CD4-positive, alpha-beta T cell (primary cell): ENCODE data around the gene NANOGP8. TPM values are rescaled to one million over a fixed set of nuclear protein-coding genes. Genes with fewer than 3 reads are reported as not detected.
"Not testable (repeated sequence)": the region's sequence is repeated elsewhere in the genome, so short reads cannot be mapped to it uniquely, and the experiment has no call there.

Source experiments
- ATAC-seq: fragments of 200-7000 bp; cut with Tn5 transposase; one replicate; pipeline ENCODE4 v1.10.0; 2022; ENCODE audit warnings: mild to moderate bottlenecking; ENCODE audit not compliant: poor library complexity
- CTCF ChIA-PET: fragments of 350-600 bp; sonication (Branson Sonifier 250); formaldehyde crosslinking; loops from one replicate; lab custom pipeline; 2021; ENCODE audit warnings: antibody characterized with exemption, inconsistent platforms; lab: Charles Lee
- POLR2A ChIA-PET: fragments of 350-600 bp; sonication (Branson Sonifier 250); formaldehyde crosslinking; loops from one replicate; lab custom pipeline; 2021; ENCODE audit warnings: antibody characterized with exemption, inconsistent platforms; lab: Charles Lee
- DNase-seq, 14 experiments: peaks; one replicate each; pipeline ENCODE4 v3.0.0-alpha.2; 2013 to 2020; ENCODE audit warnings: mixed read lengths in 2 of 14
- H3K27ac ChIP-seq, 2 donors: one replicate each; pipeline versions ENCODE4 v1.5.1 to v1.7.0; 2013; ENCODE audit warnings: low read length in 2 of 2, low read depth in 1 of 2, mild to moderate bottlenecking in 1 of 2
- H3K27me3 ChIP-seq, 2 experiments: 1 replicate in 1 of 2; 2 replicates in 1 of 2; pipeline versions ENCODE4 v1.6.1 to v1.7.0; 2013; ENCODE audit warnings: low read length in 2 of 2, control low read depth in 1 of 2, mild to moderate bottlenecking in 1 of 2, moderate library complexity in 1 of 2; ENCODE audit not compliant: insufficient read depth in 2 of 2, control insufficient read depth in 1 of 2
- H3K36me3 ChIP-seq: one replicate; pipeline ENCODE4 v1.6.1; 2013; ENCODE audit warnings: low read length, control low read depth; ENCODE audit not compliant: insufficient read depth
- H3K4me1 ChIP-seq: one replicate; pipeline ENCODE4 v1.6.1; 2013; ENCODE audit warnings: low read length, control low read depth; ENCODE audit not compliant: insufficient read depth
- H3K4me3 ChIP-seq: one replicate; pipeline ENCODE4 v1.5.1; 2013; ENCODE audit warnings: mild to moderate bottlenecking, low read length, moderate library complexity
- H3K9me3 ChIP-seq, 2 experiments: 1 replicate in 1 of 2; 2 replicates in 1 of 2; pipeline versions ENCODE4 v1.6.1 to v1.7.0; 2013; ENCODE audit warnings: low read length in 2 of 2, mild to moderate bottlenecking in 2 of 2, control low read depth in 1 of 2, moderate library complexity in 1 of 2; ENCODE audit not compliant: control insufficient read depth in 1 of 2, insufficient read depth in 1 of 2
- H3K27ac Mint-ChIP-seq: one replicate; pipeline ENCODE4 v1.8.0; 2020; ENCODE audit warnings: mixed read lengths
- H3K27me3 Mint-ChIP-seq: one replicate; pipeline ENCODE4 v1.8.0; 2021; ENCODE audit warnings: mixed read lengths
- H3K36me3 Mint-ChIP-seq: one replicate; pipeline ENCODE4 v1.8.0; 2021; ENCODE audit warnings: low read depth, mixed read lengths
- H3K4me1 Mint-ChIP-seq: one replicate; pipeline ENCODE4 v1.8.0; 2021; ENCODE audit warnings: low read depth, mixed read lengths
- H3K4me3 Mint-ChIP-seq: one replicate; pipeline ENCODE4 v1.8.0; 2020; ENCODE audit warnings: mild to moderate bottlenecking, mixed read lengths
- H3K9me3 Mint-ChIP-seq: one replicate; pipeline ENCODE4 v1.8.0; 2020; ENCODE audit warnings: mixed read lengths
- CTCF ChIP-seq: fragments of 200-600 bp; IDR thresholded peaks from one replicate; pipeline ENCODE4 v1.8.0; 2022; ENCODE audit warnings: antibody characterized with exemption, mild to moderate bottlenecking
- intact Hi-C, 2 experiments: fragments of 100-400 bp; cut with DNase I in 1 of 2; cut with micrococcal nuclease in 1 of 2; formaldehyde crosslinking; loops; one replicate each; pipeline versions ENCODE4 v1.15.1 to v1.9.0; 2023 to 2025; cut with DNase I, micrococcal nuclease
- polyA plus RNA-seq, 2 donors: library from polyadenylated mRNA; unstranded; fragments of 120-200 nt; gene quantifications; one replicate each; pipeline ENCODE4 v1.2.1, GENCODE V29; 2013
- total RNA-seq, 174 experiments: library from RNA in 2 of 174; stranded (reverse) in 2 of 174; gene quantifications; one replicate each; pipeline ENCODE4 v1.2.3 and lab custom pipeline; 2021 to 2026

Gene NANOGP8
- total RNA-seq = not detected
- polyA plus RNA-seq (2013, experiment 1 of 2) = 0.10 TPM
- not detected for polyA plus RNA-seq (2013, experiment 2 of 2)
- total RNA-seq (lab: John Stamatoyannopoulos, UW) = 0 to 0.20 (median 0) reads per million in 172 experiments

GRCh38 chr15:35085176-35085919 lies at the start of gene NANOGP8:
NANOGP8 (minus strand) TSS chr15:35085295; CDS start chr15:35085110, 185 bp downstream.
- H3K27me3 Mint-ChIP-seq, H3K27ac ChIP-seq, H3K36me3 ChIP-seq, DNase-seq, H3K9me3 Mint-ChIP-seq, H3K36me3 Mint-ChIP-seq, H3K4me3 Mint-ChIP-seq, H3K4me1 ChIP-seq, ATAC-seq, CTCF ChIA-PET, POLR2A ChIA-PET, H3K4me1 Mint-ChIP-seq, H3K27ac Mint-ChIP-seq, H3K27me3 ChIP-seq, intact Hi-C loops, H3K4me3 ChIP-seq: not testable (repeated sequence)
- peaks cover 0 to 17% of the 10 kb centered on the region in 2 experiments for H3K9me3 ChIP-seq

- Mint-ChIP-seq H3K27ac (no peak overlapping the region), H3K27me3 (no peaks in the 10 kb centered on the region), H3K4me3 (no peak overlapping the region), H3K36me3 (no peaks in the 10 kb centered on the region), H3K9me3 (no peaks in the 10 kb centered on the region), H3K4me1 (no peaks in the 10 kb centered on the region)
- CTCF ChIA-PET = no interaction called here
- Histone ChIP-seq H3K9me3 (no peaks in the 10 kb centered on the region), H3K27ac (no peak overlapping the region), H3K27me3 (no peaks in the 10 kb centered on the region), H3K4me3 (no peak overlapping the region), H3K4me1 (no peaks in the 10 kb centered on the region), H3K36me3 (no peaks in the 10 kb centered on the region)
- ATAC-seq (no peak), DNase-seq (no peak)
- intact Hi-C loops = no loop called here
- TF ChIP-seq CTCF = no peak
- POLR2A ChIA-PET = no interaction called here
Observed at GRCh38 chr15:35134299-35134698, 49.2 kb upstream of the NANOGP8 start.

- Histone ChIP-seq H3K4me3 (no peak overlapping the region), H3K27ac (no peak overlapping the region), H3K9me3 (no peaks in the 10 kb centered on the region), H3K4me1 (no peaks in the 10 kb centered on the region), H3K27me3 (no peaks in the 10 kb centered on the region), H3K36me3 (no peaks in the 10 kb centered on the region)
- Mint-ChIP-seq H3K27ac (no peak overlapping the region), H3K4me1 (no peaks in the 10 kb centered on the region), H3K4me3 (no peak overlapping the region), H3K36me3 (no peaks in the 10 kb centered on the region), H3K9me3 (no peaks in the 10 kb centered on the region), H3K27me3 (no peaks in the 10 kb centered on the region)
- DNase-seq (no peak), ATAC-seq (no peak)
- CTCF ChIA-PET = no interaction called here
- intact Hi-C loops = no loop called here
- no peak for TF ChIP-seq CTCF
- POLR2A ChIA-PET = no interaction called here
Observed at GRCh38 chr15:35130245-35130644, 45.1 kb upstream of the NANOGP8 start.

- CTCF ChIA-PET = no interaction called here
- intact Hi-C loops = no loop called here
- Mint-ChIP-seq H3K4me1 (no peaks in the 10 kb centered on the region), H3K27me3 (no peaks in the 10 kb centered on the region), H3K27ac (no peak overlapping the region), H3K9me3 (no peaks in the 10 kb centered on the region), H3K36me3 (no peaks in the 10 kb centered on the region), H3K4me3 (no peak overlapping the region)
- no peaks in the 10 kb centered on the region for H3K27me3 ChIP-seq
- POLR2A ChIA-PET = no interaction called here
- H3K36me3 ChIP-seq = no peaks in the 10 kb centered on the region
- ATAC-seq (no peak), DNase-seq (no peak)
- no peak for TF ChIP-seq CTCF
- H3K4me1 ChIP-seq = no peaks in the 10 kb centered on the region
- H3K4me3 ChIP-seq = no peak overlapping the region
- H3K9me3 ChIP-seq = no peaks in the 10 kb centered on the region
- H3K27ac ChIP-seq = no peak overlapping the region
Observed at GRCh38 chr15:35129361-35129760, 44.3 kb upstream of the NANOGP8 start.
